ENCODE data around the gene GNA15.
"Not testable (repeated sequence)": the region's sequence is repeated elsewhere in the genome, so short reads cannot be mapped to it uniquely, and the experiment has no call there.

GNA15 gene

DNA sequence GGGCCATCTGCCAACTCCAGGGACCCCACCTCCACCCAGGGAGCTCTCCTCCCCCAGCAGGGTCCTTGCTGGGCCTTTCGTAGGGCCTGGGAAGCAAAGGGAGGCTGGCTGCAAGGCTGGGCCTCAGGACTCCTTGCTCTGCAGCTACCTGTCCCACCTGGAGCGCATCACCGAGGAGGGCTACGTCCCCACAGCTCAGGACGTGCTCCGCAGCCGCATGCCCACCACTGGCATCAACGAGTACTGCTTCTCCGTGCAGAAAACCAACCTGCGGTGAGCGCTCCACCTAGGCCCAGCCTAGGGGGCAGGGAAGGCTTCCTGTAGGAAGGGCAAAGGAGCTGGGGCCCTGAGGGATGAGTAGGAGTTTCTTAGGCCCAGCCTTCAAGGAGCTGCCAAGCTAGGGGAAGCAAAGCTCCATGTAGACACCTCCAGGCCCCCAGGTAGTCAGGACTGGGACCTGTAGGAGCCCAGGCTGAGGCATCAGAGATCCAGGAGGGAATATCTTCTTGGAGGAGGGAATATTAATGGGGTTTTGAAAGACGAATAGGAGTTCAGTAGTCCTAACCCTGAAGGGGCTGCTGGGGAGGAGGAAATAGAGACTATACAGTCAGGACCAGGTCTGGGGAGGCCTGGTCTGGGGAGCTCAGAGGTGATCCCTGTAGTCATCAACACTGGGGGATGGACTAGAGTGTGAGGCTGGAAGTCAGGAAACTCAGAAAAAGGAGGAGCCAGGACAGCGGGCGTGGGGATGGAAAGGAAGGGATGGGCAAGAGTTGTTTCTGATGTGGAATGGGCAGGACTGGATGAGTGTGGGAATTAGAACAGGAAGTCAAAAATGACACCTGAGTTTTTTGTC lies 16.0 kb downstream of the GNA15 start:
- no peak for DNase-seq

GRCh38 chr19:3152419-3152780 lies 16.6 kb downstream of the GNA15 start:
- no peak for DNase-seq

GRCh38 chr19:3153286-3154230 lies 17.7 kb downstream of the GNA15 start:
- no peak for DNase-seq

DNA sequence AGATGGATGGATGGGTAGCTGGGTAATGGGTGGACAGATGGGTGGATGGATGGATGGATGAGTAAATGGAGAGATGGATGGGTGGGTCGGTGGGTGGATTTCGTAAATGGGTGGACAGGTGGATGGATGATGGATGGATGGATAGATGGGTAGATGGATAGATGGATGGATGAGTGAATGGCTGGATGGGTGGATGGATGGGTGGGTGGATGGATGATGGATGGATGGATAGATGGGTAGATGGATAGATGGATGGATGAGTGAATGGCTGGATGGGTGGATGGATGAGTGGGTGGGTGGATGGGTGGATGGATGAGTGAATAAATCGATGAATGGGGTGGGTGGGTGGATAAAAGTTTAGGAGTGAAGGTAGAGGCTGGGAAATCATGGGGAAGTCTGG lies 18.6 kb downstream of the GNA15 start:
- not testable (repeated sequence) for DNase-seq

DNA sequence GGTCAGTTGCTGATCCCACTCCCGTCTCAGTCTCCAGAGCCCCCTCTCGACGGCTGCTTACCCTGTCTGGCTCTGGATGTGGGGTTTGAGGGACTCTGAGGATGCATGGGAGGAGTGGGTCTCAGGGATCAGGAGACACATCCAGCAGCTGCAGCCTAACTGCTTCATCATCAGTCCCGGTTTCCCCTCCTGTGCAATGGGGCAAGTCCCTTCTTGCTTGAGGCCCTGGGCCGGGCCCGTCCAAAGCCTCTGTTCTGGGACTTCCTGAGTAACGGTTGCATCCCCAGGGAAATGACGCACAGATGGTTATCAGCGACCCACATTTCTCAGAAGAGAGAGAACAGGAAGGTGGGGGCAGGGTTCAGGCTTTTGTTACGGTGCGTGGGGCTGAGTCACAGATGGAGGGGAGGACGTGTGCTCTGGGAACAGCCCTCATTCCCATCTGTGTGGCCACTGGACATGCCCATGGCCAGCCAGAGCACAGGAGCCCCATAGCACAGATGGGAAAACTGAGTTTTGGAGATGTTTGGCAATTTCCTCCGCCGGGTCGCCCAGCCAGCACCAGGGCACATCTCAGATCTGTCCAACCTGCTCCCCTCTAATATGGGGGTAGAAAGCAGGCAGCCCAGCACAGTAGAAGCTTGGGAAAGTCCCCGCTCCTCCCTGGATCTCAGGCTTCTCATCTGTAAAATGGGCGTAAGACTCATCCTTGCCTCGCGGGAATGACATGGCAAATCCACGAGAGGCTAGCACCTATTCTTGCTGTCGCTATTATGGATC lies 19.3 kb downstream of the GNA15 start:
- DNase-seq = peak; percentile 76

DNA sequence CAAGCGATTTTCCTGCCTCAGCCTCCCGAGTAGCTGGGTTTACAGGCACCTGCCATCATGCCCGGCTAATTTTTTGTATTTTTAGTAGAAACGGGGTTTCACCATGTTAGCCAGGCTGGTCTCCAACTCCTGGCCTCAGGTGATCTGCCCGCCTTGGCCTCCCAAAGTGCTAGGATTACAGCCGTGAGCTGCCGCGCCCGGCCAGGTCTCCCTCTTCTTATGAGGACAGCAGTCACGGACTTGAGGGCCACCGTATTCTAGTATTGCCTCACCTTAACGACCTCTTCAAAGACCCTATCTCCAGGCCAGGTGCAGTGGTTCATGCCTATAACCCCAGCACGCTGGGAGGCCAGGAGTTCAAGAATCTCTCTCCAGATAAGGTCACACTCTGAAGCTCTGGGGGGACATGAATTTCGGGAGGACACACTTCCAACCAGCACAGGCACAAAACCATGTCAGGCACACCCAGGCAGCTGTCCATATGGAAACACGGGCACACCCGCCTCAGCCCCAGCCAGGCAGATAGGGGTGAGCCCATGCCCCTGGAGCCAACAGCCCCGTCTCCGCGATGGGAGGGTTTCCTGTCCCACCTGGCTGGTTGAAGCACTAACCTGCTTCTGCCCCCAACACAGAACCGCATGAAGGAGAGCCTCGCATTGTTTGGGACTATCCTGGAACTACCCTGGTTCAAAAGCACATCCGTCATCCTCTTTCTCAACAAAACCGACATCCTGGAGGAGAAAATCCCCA lies 21.4 kb downstream of the GNA15 start:
- no peak for DNase-seq

DNA sequence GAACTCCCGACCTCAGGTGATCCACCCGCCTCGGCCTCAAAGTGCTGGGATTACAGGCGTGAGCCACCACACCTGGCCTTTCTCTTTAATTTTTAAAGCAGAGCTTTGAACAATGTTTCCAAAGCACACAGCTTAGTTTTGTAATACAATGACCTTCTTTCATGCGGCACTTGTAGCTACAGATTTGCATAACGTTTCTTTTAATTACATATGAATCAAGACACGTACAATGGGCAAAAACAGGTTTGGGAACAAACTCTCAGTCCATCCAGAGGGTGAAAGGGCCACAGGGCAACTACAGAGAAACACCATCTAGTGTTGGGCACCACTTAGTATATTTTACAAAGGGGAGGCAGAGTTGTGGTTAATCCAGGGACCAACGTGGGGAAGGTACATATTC lies 23.7 kb downstream of the GNA15 start:
- DNase-seq = no peak

DNA sequence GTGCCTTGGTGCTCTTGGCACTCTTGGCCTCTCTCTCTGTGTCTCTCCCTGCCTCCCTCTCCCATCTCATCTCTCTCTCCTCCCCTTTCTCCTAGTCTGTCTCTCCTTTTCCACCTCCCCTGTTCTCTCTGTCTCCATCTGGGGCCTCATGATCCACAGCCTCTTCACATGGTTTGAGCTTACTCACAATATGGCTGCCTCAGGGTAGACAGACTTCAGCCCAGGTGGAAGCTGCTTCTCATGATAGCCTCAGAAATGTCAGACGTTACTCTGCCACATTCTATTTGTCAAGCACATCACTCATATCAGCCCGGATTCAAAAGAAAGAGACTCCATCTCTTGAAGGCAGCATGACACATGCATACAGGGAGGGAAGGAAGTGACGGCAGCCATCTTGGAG lies 24.4 kb downstream of the GNA15 start:
- DNase-seq = no peak

DNA sequence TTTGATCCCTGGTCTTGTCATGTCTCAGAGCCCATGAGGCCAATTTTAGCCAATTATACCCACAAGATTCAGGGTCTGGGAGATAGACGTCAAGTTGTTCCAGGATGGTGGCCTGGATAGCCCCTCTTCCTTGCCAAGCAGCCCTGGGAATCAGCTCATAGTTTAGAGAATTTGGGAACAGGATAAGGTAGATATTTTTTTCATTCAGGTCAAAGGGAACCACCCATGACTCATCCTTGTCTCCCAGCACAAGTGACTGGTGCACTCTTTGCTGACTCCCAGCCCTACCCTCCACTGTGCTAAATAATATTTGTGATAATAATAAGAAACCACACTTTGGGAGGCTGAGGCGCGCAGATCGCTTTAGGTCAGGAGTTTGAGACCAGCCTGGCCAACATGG lies 25.6 kb downstream of the GNA15 start:
- DNase-seq = no peak

DNA sequence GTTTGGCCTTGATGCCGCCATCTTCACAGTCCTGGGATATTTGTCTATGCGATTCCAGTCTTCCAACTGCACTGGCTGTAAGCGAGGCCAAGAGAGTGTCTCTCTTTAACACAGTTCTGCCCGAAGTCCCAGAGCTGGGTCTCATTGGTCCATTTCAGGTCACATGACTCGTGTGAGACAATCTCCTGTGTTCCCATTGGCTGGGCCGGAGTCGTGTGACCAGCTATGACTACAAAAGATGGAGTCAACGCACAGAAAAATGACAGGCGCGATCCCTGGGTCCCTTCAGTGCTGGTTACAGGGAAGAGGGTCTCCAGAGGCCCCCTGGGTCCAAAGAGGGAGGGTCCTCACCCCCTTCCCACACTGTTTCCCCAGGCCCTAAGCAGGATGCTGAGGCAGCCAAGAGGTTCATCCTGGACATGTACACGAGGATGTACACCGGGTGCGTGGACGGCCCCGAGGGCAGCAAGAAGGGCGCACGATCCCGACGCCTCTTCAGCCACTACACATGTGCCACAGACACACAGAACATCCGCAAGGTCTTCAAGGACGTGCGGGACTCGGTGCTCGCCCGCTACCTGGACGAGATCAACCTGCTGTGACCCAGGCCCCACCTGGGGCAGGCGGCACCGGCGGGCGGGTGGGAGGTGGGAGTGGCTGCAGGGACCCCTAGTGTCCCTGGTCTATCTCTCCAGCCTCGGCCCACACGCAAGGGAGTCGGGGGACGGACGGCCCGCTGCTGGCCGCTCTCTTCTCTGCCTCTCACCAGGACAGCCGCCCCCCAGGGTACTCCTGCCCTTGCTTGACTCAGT lies 26.8 kb downstream of the GNA15 start:
- no peak for DNase-seq

DNA sequence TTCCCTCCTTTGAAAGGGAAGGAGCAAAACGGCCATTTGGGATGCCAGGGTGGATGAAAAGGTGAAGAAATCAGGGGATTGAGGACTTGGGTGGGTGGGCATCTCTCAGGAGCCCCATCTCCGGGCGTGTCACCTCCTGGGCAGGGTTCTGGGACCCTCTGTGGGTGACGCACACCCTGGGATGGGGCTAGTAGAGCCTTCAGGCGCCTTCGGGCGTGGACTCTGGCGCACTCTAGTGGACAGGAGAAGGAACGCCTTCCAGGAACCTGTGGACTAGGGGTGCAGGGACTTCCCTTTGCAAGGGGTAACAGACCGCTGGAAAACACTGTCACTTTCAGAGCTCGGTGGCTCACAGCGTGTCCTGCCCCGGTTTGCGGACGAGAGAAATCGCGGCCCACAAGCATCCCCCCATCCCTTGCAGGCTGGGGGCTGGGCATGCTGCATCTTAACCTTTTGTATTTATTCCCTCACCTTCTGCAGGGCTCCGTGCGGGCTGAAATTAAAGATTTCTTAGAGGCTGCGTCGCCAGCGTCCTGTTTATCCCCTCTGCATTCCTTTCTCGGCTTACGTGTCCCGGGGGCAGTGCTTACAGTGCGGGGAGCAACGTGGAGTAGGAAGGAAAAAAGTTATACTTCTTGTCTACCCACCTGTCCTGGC lies 27.5 kb downstream of the GNA15 start:
- DNase-seq = peak; percentile 73

DNA sequence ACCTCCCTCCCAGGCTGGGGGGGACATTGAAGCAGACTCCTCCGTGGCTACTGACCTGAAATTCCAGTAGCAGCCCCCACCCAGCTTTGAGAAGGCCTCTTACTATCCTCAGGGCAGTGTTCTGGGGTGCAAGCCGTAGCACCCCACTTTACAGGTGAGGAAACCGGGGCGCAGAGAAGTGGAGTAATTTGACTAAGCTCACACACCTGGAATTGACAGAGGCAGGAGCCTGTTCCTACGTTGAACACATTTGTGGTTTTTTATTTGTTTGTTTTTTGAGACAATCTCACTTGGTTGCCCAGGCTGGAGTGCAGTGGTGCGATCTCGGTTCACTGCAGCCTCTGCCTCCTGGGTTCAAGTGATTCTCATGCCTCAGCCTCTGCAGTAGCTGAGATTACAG lies 28.1 kb downstream of the GNA15 start:
- no peak for DNase-seq

DNA sequence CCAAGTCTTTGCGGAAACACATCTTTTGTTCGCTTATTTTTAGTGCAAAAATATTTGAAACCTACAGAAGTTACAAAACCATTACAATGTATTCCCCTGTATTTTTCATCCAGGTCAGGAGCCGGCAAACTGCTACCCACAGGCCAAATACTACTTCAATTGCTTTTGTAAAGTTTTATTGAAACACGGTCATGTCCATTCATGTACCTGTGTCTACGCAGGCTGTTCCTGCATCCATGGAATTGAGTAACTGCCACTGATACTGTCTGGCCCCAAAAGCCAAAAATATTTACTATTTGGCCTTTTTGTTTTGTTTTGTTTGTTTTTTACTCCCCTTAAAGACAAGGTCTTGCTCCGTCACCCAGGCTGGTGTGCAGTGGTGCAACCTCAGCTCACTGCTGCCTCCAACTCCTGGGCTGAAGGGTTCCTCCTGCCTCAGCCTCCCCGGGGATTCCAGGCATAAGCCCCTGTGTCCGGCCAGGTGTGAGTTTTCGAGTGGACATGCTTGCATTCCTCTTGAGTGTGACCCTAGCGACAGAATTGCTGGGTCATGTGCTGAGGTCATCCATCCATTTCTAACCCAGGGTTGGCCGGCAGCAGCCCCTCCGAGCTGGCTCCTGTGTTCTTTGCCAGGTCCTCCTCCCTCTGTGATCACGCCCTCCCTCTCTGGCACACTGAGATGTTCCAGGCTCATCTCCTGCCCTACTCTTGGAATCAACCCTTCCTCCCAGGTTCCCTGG lies 31.9 kb downstream of the GNA15 start:
- DNase-seq = no peak

DNA sequence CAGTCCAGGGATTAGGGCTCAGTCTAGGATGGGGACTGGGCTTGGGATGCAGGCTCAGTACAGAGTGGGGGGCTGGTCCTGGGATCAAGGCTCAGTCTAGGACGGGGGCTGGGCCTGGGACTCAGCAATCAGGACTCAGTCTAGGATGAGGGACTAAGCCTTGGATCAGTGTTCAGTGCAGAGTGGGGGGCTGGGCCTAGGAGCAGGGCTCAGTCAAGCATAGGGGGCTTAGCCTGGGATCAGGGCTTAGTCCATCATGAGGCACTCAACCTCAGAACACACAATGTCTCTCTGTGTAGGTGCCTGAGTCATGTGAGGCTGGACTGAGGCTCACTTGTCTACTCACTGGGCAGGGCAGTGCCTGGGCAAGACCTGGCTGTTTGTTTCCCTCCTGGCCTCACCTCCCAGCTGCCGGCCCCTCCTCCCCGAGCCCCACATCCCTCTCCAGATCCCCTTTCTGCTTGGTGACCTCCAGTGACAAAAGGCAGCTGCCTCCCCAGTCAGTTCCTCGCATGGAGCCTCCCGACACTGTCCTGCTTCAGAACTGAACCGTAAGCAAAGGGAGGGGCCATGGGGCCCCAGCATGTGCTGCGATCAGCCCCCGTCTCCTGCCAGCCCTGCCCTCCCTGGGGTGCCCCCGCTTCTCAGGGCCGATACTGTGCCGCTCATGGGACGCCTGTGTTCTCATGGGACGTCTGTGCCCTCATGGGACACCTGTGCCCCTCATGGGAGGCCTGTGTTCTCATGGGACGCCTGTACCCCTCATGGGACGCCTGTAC lies 36.2 kb downstream of the GNA15 start:
- no peak for DNase-seq

- DNase-seq = not testable (repeated sequence)
Measured at GRCh38 chr19:3172673-3173000, 36.8 kb downstream of the GNA15 start.

DNA sequence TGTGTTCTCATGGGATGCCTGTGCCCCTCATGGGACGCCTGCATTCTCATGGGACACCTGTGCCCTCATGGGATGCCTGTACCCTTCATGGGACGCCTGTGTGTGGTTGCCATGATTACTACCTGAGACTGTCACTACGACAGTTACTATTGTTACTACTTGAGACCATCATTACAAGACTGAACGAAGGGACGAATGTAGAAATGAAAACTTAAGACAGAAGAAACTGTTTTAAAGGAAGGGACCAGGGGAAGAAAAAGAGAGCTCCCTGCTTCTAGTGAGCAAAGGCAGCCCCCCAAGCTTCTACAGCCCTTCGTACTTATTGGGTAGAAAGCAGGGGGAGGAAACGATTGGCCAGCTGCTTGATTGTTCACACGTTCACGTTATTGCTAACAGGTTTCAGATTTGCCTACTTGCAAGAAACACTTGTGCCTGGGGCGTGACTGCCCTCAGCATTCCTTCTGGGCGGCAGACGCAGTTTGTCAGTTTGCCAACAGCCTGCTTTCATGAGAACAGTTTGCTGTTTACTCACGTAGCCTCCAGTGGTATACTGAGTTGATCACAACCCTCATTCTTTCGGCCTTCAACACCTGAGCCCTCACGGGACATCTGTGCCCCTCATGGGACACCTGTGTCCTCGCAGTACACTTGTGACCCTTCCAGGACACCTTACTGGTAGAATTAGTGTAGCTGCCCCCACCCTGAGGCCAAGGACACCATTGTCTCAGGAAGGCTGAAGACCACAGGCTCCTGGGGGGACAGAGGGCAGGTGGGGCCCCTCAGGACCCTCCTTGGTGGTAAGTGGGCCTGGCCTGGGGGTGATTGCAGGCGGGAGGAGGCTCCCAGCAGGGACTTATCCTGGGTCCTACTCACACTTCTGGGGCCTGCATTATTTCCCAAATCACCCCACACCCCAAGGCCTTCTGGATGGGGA lies 40.2 kb downstream of the GNA15 start:
- no peak for DNase-seq

GRCh38 chr19:3176715-3177501 lies 41.1 kb downstream of the GNA15 start:
- no peak for DNase-seq
